Neuronal stem cell (in vitro differentiated cells): ENCODE measurements around the gene LDLRAD1.
"Not testable (repeated sequence)": the region's sequence is repeated elsewhere in the genome, so short reads cannot be mapped to it uniquely, and the experiment has no call there.

Experiments
- DNase-seq: peaks from one replicate; pipeline ENCODE4 v3.0.0-alpha.2; 2013; ENCODE audit warnings: low spot score
- H2AFZ ChIP-seq: one replicate; pipeline ENCODE4 v1.6.1; 2013; ENCODE audit warnings: mild to moderate bottlenecking, low read length, inconsistent platforms
- H2AK5ac ChIP-seq: 2 replicates; pipeline ENCODE4 v1.6.1; 2013; ENCODE audit warnings: low read depth, mild to moderate bottlenecking, inconsistent platforms, low read length, moderate library complexity, mixed read lengths
- H2BK120ac ChIP-seq: 2 replicates; pipeline ENCODE4 v1.6.1; 2013; ENCODE audit warnings: low read depth, mild to moderate bottlenecking, inconsistent platforms, low read length, moderate library complexity, mixed read lengths
- H2BK12ac ChIP-seq: one replicate; pipeline ENCODE4 v1.6.1; 2013; ENCODE audit warnings: low read length, inconsistent platforms
- H2BK15ac ChIP-seq: 2 replicates; pipeline ENCODE4 v1.6.1; 2013; ENCODE audit warnings: mild to moderate bottlenecking, low read length, inconsistent platforms, mixed read lengths
- H2BK5ac ChIP-seq: one replicate; pipeline ENCODE4 v1.6.1; 2013; ENCODE audit warnings: inconsistent platforms, mild to moderate bottlenecking, low read length, moderate library complexity
- H3K14ac ChIP-seq: one replicate; pipeline ENCODE4 v1.6.1; 2013; ENCODE audit warnings: low read length, inconsistent platforms
- H3K18ac ChIP-seq: 2 replicates; pipeline ENCODE4 v1.6.1; 2013; ENCODE audit warnings: low read length, inconsistent platforms
- H3K23ac ChIP-seq: 2 replicates; pipeline ENCODE4 v1.6.1; 2013; ENCODE audit warnings: low read depth, mild to moderate bottlenecking, mixed read lengths, low read length, inconsistent platforms; ENCODE audit not compliant: poor library complexity
- H3K27ac ChIP-seq: replicated peaks from 3 replicates; pipeline ENCODE4 v1.5.1; 2013; ENCODE audit warnings: low read length, inconsistent platforms
- H3K27me3 ChIP-seq, 3 experiments: 2 replicates each; pipeline ENCODE4 v1.6.1; 2013; ENCODE audit warnings: low read length in 3 of 3, mild to moderate bottlenecking in 2 of 3, inconsistent platforms in 1 of 3, low read depth in 1 of 3, mixed read lengths in 1 of 3, moderate library complexity in 1 of 3; ENCODE audit not compliant: control insufficient read depth in 3 of 3, insufficient read depth in 3 of 3
- H3K36me3 ChIP-seq, 2 donors: replicated peaks in 1 of 2; 2 replicates each; pipeline ENCODE4 v1.6.1; 2013; ENCODE audit warnings: low read length in 2 of 2; ENCODE audit not compliant: control insufficient read depth in 2 of 2, insufficient read depth in 2 of 2
- H3K4ac ChIP-seq: 2 replicates; pipeline ENCODE4 v1.6.1; 2013; ENCODE audit warnings: inconsistent platforms, mild to moderate bottlenecking, low read length, moderate library complexity
- H3K4me1 ChIP-seq, 2 donors: 1 replicate in 1 of 2; 2 replicates in 1 of 2; pipeline ENCODE4 v1.6.1; 2013; ENCODE audit warnings: low read length in 2 of 2, low read depth in 1 of 2; ENCODE audit not compliant: control insufficient read depth in 2 of 2, insufficient read depth in 1 of 2
- H3K4me2 ChIP-seq: one replicate; pipeline ENCODE4 v1.6.1; 2013; ENCODE audit warnings: mild to moderate bottlenecking, low read length, inconsistent platforms; ENCODE audit not compliant: insufficient read depth, poor library complexity, severe bottlenecking
- H3K4me3 ChIP-seq, 2 donors: 2 replicates each; pipeline ENCODE4 v1.5.1; 2013; ENCODE audit warnings: low read length in 2 of 2, mild to moderate bottlenecking in 2 of 2, inconsistent platforms in 1 of 2, moderate library complexity in 1 of 2
- H3K79me1 ChIP-seq: one replicate; pipeline ENCODE4 v1.6.1; 2013; ENCODE audit warnings: low read depth, mild to moderate bottlenecking, inconsistent platforms, low read length, moderate library complexity
- H3K9ac ChIP-seq: one replicate; pipeline ENCODE4 v1.6.1; 2013; ENCODE audit warnings: mild to moderate bottlenecking, low read depth, low read length, inconsistent platforms; ENCODE audit not compliant: poor library complexity
- H3K9me3 ChIP-seq, 2 donors: replicated peaks in 1 of 2; 2 replicates each; pipeline versions ENCODE3 to v1.6.1; 2013; ENCODE audit warnings: low read length in 2 of 2, mild to moderate bottlenecking in 2 of 2, inconsistent platforms in 1 of 2, low read depth in 1 of 2, mixed read lengths in 1 of 2, moderate library complexity in 1 of 2; ENCODE audit not compliant: control insufficient read depth in 2 of 2, insufficient read depth in 1 of 2
- H4K8ac ChIP-seq: one replicate; pipeline ENCODE4 v1.6.1; 2013; ENCODE audit warnings: low read depth, mild to moderate bottlenecking, inconsistent platforms, low read length, moderate library complexity
- H4K91ac ChIP-seq: one replicate; pipeline ENCODE4 v1.6.1; 2013; ENCODE audit warnings: low read length, low read depth, mild to moderate bottlenecking, inconsistent platforms; ENCODE audit not compliant: poor library complexity
- WGBS, 2 donors: extraction: QIAGEN DNeasy Blood & Tissue Kit; methylation state at CpG; one replicate each; pipeline ENCODE4 v1.1.7; 2013; ENCODE audit warnings: missing lambda C conversion rate in 2 of 2, mixed read lengths in 1 of 2; ENCODE audit not compliant: insufficient read length in 2 of 2, insufficient replicate concordance in 1 of 2; ENCODE audit errors: extremely low coverage in 2 of 2; 5-methylcytosine and 5-hydroxymethylcytosine counted together

LDLRAD1 gene

GRCh38 chr1:54052934-54053744, 35.2 kb upstream of the LDLRAD1 start, which contains the start of the genes TCEANC2 and TMEM59:
TCEANC2 (plus strand) TSS chr1:54053608; CDS start chr1:54054423, 815 bp downstream.
TMEM59 (minus strand) TSS chr1:54053204; CDS start chr1:54053188, 16 bp downstream.
- Histone ChIP-seq H2BK15ac (peak within 1 kb of the TSS; percentile 70), H2BK12ac (no peak within 1 kb of the TSS), H3K4me2 (peak within 1 kb of the TSS; percentile 64), H4K91ac (no peak within 1 kb of the TSS), H3K9ac (peak within 1 kb of the TSS; percentile 95), H2BK120ac (peak within 1 kb of the TSS; percentile 34), H4K8ac (no peak within 1 kb of the TSS), H2BK5ac (peak within 1 kb of the TSS; percentile 97), H3K36me3 (no peaks in the 10 kb centered on the region), H3K14ac (no peak within 1 kb of the TSS), H3K9me3 (no peaks in the 10 kb centered on the region), H3K79me1 (no peaks in the 10 kb centered on the region), H2AK5ac (peak within 1 kb of the TSS; percentile 23), H2AFZ (peak within 1 kb of the TSS; percentile 94), H3K27ac (peak within 1 kb of the TSS; percentile 95), H3K4me1 (peaks cover 2 to 4% of the 10 kb centered on the region in 2 donors), H3K4ac (no peak within 1 kb of the TSS), H3K18ac (peak within 1 kb of the TSS; percentile 92), H3K27me3 (no peaks in the 10 kb centered on the region), H3K4me3 (peak within 1 kb of the TSS; percentile 67 to 93), H3K23ac (peak within 1 kb of the TSS; percentile 82)
- peak; percentile 96 for DNase-seq
- WGBS, 2 donors: no CpG with 5 or more reads among the region's 59 CpGs

- Histone ChIP-seq H3K27ac (peak overlapping the region; percentile 95), H2BK15ac (peak overlapping the region; percentile 70), H3K4me1 (peaks cover 2 to 4% of the 10 kb centered on the region in 2 donors), H2AFZ (peak overlapping the region; percentile 76), H2BK12ac (no peak overlapping the region), H3K36me3 (no peaks in the 10 kb centered on the region), H3K4ac (no peak overlapping the region), H3K4me3 (peak overlapping the region; percentile 67 to 93), H3K23ac (peak overlapping the region; percentile 82), H3K14ac (no peak overlapping the region), H3K4me2 (peak overlapping the region; percentile 64), H3K79me1 (peaks cover 2% of the 10 kb centered on the region), H2AK5ac (peak overlapping the region; percentile 23), H2BK120ac (peak overlapping the region; percentile 34), H4K91ac (no peak overlapping the region), H3K18ac (peak overlapping the region; percentile 92), H3K27me3 (no peaks in the 10 kb centered on the region), H2BK5ac (peak overlapping the region; percentile 97), H4K8ac (no peak overlapping the region), H3K9me3 (no peaks in the 10 kb centered on the region), H3K9ac (peak overlapping the region; percentile 95)
- WGBS, 2 donors: no CpG with 5 or more reads among the region's 23 CpGs
- DNase-seq: peak; percentile 27
Observed at GRCh38 chr1:54052431-54052933, 34.5 kb upstream of the LDLRAD1 start.

- no peak overlapping the region for H3K4ac ChIP-seq
- no peak overlapping the region for H2BK15ac ChIP-seq
- peaks cover 2 to 4% of the 10 kb centered on the region in 2 donors for H3K4me1 ChIP-seq
- peak overlapping the region; percentile 95 for H3K27ac ChIP-seq
- peak overlapping the region; percentile 64 for H3K4me2 ChIP-seq
- H3K9me3 ChIP-seq: no peaks in the 10 kb centered on the region
- H3K23ac ChIP-seq: no peak overlapping the region
- no peak overlapping the region for H2BK5ac ChIP-seq
- H2AK5ac ChIP-seq: no peak overlapping the region
- peaks cover 4% of the 10 kb centered on the region for H3K79me1 ChIP-seq
- no peaks in the 10 kb centered on the region for H3K36me3 ChIP-seq
- H2BK120ac ChIP-seq: no peak overlapping the region
- H3K4me3 ChIP-seq: peak overlapping the region; percentile 67 to 93
- no peak overlapping the region for H2BK12ac ChIP-seq
- DNase-seq: no peak
- no peak overlapping the region for H3K14ac ChIP-seq
- H3K9ac ChIP-seq: peak overlapping the region; percentile 95
- H4K91ac ChIP-seq: no peak overlapping the region
- H3K27me3 ChIP-seq: no peaks in the 10 kb centered on the region
- H4K8ac ChIP-seq: no peak overlapping the region
- H3K18ac ChIP-seq: no peak overlapping the region
- WGBS, 2 donors: no CpG with 5 or more reads among the region's 8 CpGs
- peak overlapping the region; percentile 76 for H2AFZ ChIP-seq
Observed at GRCh38 chr1:54051933-54052430, 34.0 kb upstream of the LDLRAD1 start.

- H2AK5ac ChIP-seq, H3K27ac ChIP-seq, H3K18ac ChIP-seq, H3K14ac ChIP-seq, H3K4me3 ChIP-seq, H3K79me1 ChIP-seq, H3K9me3 ChIP-seq, H4K8ac ChIP-seq, H2AFZ ChIP-seq, H3K4ac ChIP-seq, H3K4me1 ChIP-seq, H3K36me3 ChIP-seq, H2BK15ac ChIP-seq, H2BK12ac ChIP-seq, H3K23ac ChIP-seq, H2BK120ac ChIP-seq, H3K27me3 ChIP-seq, H3K9ac ChIP-seq, H3K4me2 ChIP-seq, H2BK5ac ChIP-seq, H4K91ac ChIP-seq, DNase-seq: not testable (repeated sequence)
- WGBS, 2 donors: no CpG with 5 or more reads among the region's 12 CpGs
Observed at GRCh38 chr1:54050435-54050834, 32.4 kb upstream of the LDLRAD1 start.
